NB4 (cell line): ENCODE data around the gene SERTM1.

Experiments
- DNase-seq: peaks from one replicate; pipeline ENCODE4 v3.0.0; 2010; ENCODE audit warnings: low read depth
- H3K4me3 ChIP-seq: one replicate; pipeline ENCODE4 v1.5.1; 2011; ENCODE audit warnings: mild to moderate bottlenecking, low read depth, low read length, moderate library complexity
- MAX ChIP-seq: IDR thresholded peaks from 2 replicates; pipeline ENCODE4 v1.6.1; 2011; ENCODE audit warnings: low read depth, low read length
- MYC ChIP-seq: IDR thresholded peaks from 2 replicates; pipeline ENCODE4 v1.6.1; 2011; ENCODE audit warnings: low read depth, low read length
- POLR2A ChIP-seq: IDR thresholded peaks from 2 replicates; pipeline ENCODE4 v1.6.1; 2011; ENCODE audit warnings: mild to moderate bottlenecking; ENCODE audit not compliant: insufficient read length; ENCODE audit errors: extremely low read depth
- TF ChIP-seq, protein P1 (sequence below): IDR thresholded peaks from one replicate; pipeline ENCODE4 v1.5.1; 2012; ENCODE audit warnings: low read depth, low read length

SERTM1 gene

DNA sequence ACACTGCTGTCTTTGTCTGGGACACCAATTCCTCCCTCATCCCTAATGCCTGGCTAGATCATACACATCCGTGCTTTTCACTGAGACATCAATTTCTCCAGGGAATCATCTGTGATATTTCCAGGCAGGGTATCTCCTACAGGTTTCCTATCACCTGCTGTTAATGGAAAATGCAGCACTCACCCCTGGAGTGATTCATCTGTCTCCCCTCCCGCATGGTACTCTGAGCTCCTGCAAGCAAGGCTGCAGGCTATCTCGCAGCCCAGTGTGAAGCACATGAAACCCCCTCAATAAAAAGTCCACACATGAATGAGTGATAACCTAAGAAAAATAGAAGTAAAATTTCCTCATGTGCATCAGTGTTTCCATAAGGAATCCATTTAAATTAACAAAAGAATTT lies 38.5 kb downstream of the SERTM1 start:
- no peak overlapping the region for H3K4me3 ChIP-seq
- no peak for DNase-seq
- TF ChIP-seq, protein P1, sequence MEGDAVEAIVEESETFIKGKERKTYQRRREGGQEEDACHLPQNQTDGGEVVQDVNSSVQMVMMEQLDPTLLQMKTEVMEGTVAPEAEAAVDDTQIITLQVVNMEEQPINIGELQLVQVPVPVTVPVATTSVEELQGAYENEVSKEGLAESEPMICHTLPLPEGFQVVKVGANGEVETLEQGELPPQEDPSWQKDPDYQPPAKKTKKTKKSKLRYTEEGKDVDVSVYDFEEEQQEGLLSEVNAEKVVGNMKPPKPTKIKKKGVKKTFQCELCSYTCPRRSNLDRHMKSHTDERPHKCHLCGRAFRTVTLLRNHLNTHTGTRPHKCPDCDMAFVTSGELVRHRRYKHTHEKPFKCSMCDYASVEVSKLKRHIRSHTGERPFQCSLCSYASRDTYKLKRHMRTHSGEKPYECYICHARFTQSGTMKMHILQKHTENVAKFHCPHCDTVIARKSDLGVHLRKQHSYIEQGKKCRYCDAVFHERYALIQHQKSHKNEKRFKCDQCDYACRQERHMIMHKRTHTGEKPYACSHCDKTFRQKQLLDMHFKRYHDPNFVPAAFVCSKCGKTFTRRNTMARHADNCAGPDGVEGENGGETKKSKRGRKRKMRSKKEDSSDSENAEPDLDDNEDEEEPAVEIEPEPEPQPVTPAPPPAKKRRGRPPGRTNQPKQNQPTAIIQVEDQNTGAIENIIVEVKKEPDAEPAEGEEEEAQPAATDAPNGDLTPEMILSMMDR = no peak
- no peak for TF ChIP-seq MYC
- no peak for TF ChIP-seq POLR2A
- TF ChIP-seq MAX = no peak

DNA sequence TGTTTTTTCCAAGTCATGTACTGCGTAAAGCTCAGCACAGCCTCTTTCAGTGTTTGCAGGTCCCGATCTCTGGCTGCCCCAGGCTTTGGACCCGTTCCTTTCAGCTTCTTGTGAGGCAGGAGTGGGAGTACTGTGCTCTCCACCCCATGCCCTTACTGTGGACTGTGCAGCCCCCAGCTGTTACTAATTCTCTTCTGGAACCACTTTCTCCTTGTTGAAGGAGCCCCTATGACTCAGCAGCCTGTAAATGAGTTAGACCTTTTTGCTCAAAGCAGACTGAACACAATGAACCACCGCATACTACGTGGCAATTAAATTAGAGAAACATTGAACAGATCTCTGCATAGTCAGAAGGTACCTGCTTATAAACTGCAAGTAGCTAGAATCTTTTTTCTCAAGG lies 39.0 kb downstream of the SERTM1 start:
- TF ChIP-seq POLR2A (no peak), MYC (no peak), MAX (no peak)
- TF ChIP-seq, protein P1 = no peak
- DNase-seq = peak; percentile 44
- H3K4me3 ChIP-seq = no peak overlapping the region

- DNase-seq = peak; percentile 15
- no peak for TF ChIP-seq MYC
- TF ChIP-seq, protein P1 = no peak
- TF ChIP-seq MAX = no peak
- no peak for TF ChIP-seq POLR2A
- no peak overlapping the region for H3K4me3 ChIP-seq
Measured at GRCh38 chr13:36713887-36714286, 40.1 kb downstream of the SERTM1 start.

GRCh38 chr13:36715841-36716240 lies 42.0 kb downstream of the SERTM1 start:
- no peak overlapping the region for H3K4me3 ChIP-seq
- TF ChIP-seq MYC = no peak
- TF ChIP-seq, protein P1 = no peak
- no peak for TF ChIP-seq MAX
- TF ChIP-seq POLR2A = no peak
- DNase-seq = no peak

DNA sequence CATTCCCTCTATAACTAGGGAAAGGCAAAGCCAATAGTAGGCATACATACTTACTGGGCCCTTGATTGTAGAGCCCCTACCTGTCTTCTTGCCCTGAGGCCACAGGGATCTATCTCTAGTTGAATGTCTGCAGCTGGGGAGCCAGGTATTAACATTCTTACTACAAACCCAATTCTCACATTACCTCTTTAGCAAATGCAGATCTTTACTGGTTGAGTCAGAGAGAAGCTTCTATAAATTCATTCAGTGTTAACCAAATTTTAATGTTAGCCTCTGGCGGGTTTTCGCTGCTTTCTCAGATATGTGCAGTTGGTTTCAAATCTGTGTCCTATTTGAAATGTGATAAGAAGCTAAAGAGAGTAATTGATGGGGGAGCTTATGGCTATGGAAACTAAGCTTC lies 43.2 kb downstream of the SERTM1 start:
- H3K4me3 ChIP-seq = no peak overlapping the region
- no peak for DNase-seq

More for the DNA sequence above, 43.2 kb downstream of the SERTM1 start:
- TF ChIP-seq, protein P1 = no peak
- TF ChIP-seq MAX (no peak), POLR2A (no peak), MYC (no peak)
